ENCODE results near the gene ZSCAN22.
A peak's percentile ranks its signal among the peaks of the same experiment; 100 is the strongest.
"Not testable (repeated sequence)": the region's sequence is repeated elsewhere in the genome, so short reads cannot be mapped to it uniquely, and the experiment has no call there.

The ZSCAN22 gene

GRCh38 chr19:58318297-58318696 lies 8.5 kb upstream of the ZSCAN22 start:
- no peak for DNase-seq (ENCODE audit: low spot score)

GRCh38 chr19:58319241-58319640 lies 7.6 kb upstream of the ZSCAN22 start:
- DNase-seq (ENCODE audit: low spot score) = no peak

- no peak for DNase-seq (ENCODE audit: low spot score)
Observed at GRCh38 chr19:58325311-58326022, 1.3 kb upstream of the ZSCAN22 start.

GRCh38 chr19:58326501-58326913 lies 287 bp upstream of the ZSCAN22 start:
- DNase-seq (ENCODE audit: low spot score) = no peak

GRCh38 chr19:58328999-58329398 lies 2.2 kb downstream of the ZSCAN22 start:
- peak; percentile 70 for DNase-seq (ENCODE audit: low spot score)

GRCh38 chr19:58330458-58330857 lies 3.7 kb downstream of the ZSCAN22 start:
- peak; percentile 46 for DNase-seq (ENCODE audit: low spot score)

- no peak for DNase-seq (ENCODE audit: low spot score)
Observed at GRCh38 chr19:58332697-58333096, 5.9 kb downstream of the ZSCAN22 start.

- no peak for DNase-seq (ENCODE audit: low spot score)
Observed at GRCh38 chr19:58334691-58335249, 8.0 kb downstream of the ZSCAN22 start.

- no peak for DNase-seq (ENCODE audit: low spot score)
Observed at GRCh38 chr19:58335630-58336029, 8.8 kb downstream of the ZSCAN22 start.

- DNase-seq (ENCODE audit: low spot score) = no peak
Observed at GRCh38 chr19:58336216-58336615, 9.4 kb downstream of the ZSCAN22 start.

GRCh38 chr19:58336820-58337219 lies 10.0 kb downstream of the ZSCAN22 start:
- DNase-seq (ENCODE audit: low spot score) = no peak

- no peak for DNase-seq (ENCODE audit: low spot score)
Observed at GRCh38 chr19:58338336-58338735, 11.5 kb downstream of the ZSCAN22 start.

GRCh38 chr19:58338825-58339558 lies 12.2 kb downstream of the ZSCAN22 start:
- DNase-seq (ENCODE audit: low spot score) = peak; percentile 84

- DNase-seq (ENCODE audit: low spot score) = no peak
Observed at GRCh38 chr19:58345558-58345957, 18.8 kb downstream of the ZSCAN22 start.

- peak; percentile 99 for DNase-seq (ENCODE audit: low spot score)
Observed at GRCh38 chr19:58346961-58347929, 20.5 kb downstream of the ZSCAN22 start.

- not testable (repeated sequence) for DNase-seq (ENCODE audit: low spot score)
Observed at GRCh38 chr19:58348080-58348479, 21.3 kb downstream of the ZSCAN22 start.

GRCh38 chr19:58349590-58349989 lies 22.8 kb downstream of the ZSCAN22 start:
- DNase-seq (ENCODE audit: low spot score) = no peak

GRCh38 chr19:58350001-58350861 lies 23.4 kb downstream of the ZSCAN22 start:
- no peak for DNase-seq (ENCODE audit: low spot score)

GRCh38 chr19:58350871-58351557 lies 24.2 kb downstream of the ZSCAN22 start:
- DNase-seq (ENCODE audit: low spot score) = no peak

GRCh38 chr19:58351558-58351878 lies 24.7 kb downstream of the ZSCAN22 start:
- no peak for DNase-seq (ENCODE audit: low spot score)
